HG03520 (cell line): Measurements from ENCODE around the gene EGFR.

ENCODE experiments used
- ATAC-seq: cut with Tn5 transposase; IDR thresholded peaks from one replicate; pipeline ENCODE4 v1.9.1; 2021; ENCODE audit warnings: mild to moderate bottlenecking, moderate library complexity; ENCODE audit not compliant: unreplicated experiment

EGFR gene

DNA sequence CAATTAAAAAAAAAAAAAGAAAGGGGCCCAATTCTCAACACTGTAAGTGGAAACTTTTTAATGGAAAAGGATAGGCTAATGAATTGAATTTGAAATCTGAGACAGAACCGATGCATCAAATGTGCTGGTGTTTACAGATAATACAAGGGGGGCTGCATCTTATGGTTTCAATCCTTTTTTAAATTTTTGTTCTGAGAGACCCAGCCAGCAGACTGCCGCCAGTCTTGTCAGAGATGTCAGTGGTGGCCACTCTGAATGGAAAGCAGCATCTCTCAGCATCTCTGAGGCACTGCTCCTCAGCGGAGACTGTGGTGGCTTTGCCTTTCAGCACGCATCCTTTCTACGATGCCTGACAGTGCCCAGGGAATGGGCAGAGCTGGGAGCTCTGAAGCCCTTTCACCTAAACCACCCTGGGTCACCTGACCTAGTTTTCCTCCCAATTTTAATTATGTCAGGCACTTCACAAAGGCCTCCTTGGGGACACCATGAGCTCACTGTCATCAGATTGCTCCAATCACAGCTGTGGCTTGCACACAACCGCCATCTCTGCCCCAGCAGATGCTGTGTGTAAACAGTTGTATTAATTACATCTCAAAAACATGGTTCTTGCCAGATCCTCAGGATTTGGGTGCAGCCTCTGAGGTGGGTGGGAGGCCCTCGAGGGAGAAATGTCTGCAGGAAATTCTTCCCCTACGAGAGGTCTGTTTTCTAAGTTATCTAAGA lies 81.2 kb downstream of the EGFR start:
- no peak for ATAC-seq

DNA sequence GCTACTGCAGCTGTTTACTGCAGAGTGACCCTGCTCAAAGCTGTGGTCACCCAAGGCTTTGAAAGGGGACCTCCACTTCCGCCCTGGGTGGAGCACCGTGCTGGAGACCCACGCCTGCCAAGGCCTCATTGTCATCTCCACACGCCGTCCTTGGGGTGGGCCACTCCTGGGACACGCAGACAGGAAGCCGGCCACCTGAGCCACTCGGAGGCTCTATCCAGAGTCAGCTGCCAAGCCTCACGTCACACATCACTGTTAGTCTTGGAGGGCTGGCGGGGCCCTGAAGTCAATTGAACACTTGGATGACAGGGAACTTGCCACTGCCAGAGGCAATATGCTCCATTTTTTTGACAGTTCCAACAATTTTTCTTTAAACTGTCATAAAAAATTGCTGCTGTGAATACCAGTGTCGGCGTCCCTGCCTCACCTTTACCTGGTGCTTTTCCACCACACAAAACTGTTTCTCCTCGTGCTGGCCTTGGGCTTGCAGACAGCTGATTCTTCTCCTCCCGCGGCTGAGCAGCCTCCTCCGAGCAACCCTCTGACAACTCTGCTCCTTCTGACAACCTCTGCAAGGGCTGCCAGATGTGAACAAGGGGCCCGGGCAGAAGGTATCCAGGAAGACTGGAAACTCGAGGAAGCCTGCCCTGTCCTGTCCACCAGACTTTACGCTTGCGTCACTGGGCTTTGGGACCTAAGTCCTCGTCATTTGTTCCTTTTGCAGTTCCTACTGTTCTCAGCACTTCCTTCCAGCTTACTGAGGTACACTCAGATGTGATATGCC lies 81.9 kb downstream of the EGFR start:
- ATAC-seq, result no peak

DNA sequence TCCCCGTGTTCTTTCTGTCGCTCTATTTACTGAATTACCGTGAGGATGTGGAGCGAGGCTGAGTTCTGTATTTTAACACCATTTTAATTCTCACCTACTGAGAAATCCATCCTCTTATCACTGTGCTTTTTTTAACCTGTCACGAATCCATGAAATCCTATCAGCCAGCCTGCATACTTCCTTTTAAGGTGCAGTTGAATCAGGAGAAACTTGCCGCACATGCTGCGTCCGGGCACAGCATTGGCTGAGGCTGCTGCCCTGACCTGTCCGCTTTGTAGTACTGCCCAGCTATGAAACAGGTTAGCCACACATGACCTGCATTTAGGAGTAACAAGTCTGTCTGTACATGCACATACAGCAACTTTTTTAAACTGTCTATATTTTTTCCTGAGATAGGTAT lies 82.5 kb downstream of the EGFR start:
- no peak for ATAC-seq

DNA sequence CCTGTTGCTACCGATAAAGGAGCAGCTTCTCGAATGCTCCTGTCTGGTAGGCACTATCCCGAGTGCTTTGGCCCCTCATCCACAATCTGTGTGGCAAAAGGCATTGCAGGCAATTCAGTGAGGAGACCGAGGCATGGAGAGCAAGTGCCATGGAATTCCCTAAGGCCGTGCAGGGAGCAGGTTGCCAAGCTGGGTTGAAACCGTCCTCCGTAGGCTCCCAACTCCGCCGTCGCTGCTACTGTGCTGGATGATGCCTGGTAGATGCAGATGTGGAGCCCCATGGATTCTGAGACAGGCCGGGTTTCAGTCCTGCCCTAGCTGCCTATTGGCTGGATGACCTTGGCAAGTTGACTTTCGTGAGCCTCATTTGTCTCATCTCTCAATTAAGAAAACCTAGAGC lies 85.3 kb downstream of the EGFR start:
- ATAC-seq, result no peak

DNA sequence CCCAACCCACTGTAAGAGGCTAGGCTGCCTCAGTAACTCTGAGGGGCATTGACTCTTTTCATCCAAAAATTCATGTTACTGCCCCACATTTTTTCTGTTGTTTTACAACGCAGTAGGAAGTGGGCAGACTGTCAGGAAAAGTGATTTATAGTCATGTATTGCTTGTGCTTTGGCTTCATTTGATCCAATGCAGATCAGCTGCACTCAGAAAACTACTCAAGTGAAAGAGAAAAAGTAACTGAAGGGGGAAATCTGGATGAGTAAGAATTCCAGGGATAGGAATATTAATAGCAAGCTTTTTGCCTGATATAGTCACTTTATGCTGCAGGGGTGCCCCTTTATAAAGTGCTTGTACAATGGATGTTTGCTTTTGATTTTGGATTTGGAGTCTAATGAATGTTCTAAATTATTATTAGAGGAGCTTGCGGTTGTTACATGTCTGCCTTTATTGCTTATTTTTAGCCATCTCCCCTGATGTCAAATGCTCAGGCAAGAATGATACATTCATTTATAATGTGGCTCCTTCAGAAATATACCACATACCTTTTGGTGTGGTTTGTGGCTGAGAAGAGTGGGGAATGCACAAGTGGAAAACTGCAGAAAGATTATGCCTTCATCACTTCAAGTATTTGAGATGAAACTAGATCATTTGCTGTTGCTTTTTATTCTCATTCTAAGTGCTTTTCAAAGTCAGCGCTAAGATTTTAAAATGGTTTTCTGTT lies 86.1 kb downstream of the EGFR start:
- no peak for ATAC-seq

DNA sequence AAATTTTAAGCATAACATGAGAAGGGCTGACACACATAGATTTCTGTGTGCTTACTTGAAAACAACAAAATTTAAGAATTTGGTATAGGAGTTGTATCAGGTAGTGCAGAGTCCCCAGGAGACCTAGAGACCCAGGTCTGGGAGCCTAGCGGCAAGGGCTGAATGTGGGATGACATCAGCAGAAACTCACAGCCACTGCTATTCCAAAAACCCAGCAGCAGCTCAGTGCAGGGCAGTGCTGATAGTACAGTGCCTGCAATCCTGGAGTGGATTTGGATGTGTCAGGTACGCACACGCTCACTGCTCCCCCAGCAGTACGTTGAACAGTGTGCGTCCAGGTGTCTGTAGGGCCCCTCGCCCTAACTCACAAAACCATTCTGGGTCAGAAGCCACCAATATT lies 87.1 kb downstream of the EGFR start:
- no peak for ATAC-seq

DNA sequence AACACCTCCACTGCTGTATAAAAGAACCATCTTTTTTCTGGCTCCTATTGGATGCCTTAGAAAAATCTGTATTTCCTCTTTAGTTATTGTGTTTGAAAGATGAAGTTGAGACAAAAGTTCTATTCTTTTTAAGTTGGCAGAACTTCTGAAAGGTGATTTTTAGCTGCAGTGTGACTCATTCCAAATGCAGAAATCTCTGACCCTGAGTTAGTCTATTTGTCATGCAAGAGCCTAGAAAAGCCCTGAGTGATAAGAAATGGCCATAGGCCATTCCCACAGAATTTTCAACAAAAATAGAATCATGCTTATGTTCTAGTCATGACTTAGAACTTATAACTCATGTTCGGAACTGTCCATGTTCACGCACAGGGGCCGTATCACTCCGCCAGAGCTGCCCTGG lies 89.1 kb downstream of the EGFR start:
- ATAC-seq, result no peak

DNA sequence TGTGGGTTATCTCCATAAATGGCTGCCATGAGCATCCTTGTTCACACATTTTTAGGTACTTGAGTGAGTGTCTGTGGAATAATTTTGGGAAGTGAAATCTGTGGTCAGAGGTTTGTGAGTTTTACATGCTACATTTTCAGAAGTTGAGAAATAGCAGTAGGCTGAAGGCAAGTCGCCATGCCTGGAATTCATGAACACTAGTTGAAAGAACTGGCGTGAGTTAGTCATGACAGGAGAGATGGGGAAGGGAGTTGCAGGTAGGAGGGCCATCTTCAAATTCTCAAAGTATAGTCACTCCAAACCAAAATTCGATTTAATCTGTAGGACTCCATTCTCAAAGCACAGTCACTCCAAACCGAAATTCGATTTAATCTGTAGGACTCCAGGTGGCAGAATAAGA lies 89.6 kb downstream of the EGFR start:
- ATAC-seq, result no peak

DNA sequence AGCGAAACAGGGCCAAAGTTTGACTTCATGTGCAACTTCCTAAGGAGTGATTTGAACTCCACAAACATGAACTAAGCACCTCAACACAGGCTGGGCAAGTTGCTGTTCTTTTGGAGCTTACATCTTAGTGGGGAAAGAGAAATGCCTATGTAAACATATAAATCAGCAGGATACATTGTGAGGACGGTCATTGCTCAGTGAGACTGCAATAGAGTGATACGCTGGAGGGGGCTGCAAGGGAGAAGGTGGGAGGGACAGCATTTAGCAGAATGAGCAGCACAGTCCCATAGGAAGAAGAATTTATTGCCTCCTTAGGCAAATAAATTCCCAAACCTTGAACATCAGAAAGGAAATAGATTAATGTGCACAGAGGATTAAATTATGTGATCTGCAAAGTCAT lies 90.0 kb downstream of the EGFR start:
- ATAC-seq, result no peak

DNA sequence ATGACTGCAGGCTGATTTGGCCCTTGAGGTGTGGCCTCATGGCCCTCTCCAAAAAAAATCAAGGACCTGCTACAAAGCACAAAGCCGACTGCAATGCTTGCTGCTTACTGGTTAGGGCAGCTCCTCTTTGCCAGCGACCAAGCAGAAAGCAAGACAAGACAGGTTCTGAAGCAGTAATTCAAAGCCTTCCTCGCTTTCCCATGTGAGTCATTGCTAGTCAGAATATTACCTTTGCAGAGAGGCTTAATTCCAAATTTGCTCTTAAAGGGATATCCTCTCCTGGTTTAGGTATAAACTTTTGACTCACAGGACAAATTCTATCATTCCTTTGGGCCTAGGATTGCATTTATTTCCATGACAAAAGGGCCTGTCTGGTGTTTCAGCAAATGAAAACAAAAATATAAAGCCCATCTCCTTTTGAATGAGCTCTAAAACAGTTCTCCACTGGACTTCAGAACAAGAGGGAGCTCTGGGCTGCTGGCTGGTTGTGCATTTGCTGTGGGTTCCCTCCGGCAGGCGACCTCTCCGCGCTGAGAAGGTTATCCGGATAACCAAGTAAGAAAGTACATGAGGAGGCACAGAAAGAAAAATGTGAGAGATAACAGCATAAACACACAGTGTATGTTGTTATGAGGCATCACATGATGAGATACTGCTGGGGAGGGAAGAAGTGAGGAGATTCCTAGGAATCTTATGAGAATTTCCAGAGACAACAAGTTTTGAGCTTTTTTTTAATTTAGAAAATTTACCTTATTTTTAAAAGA lies 90.8 kb downstream of the EGFR start:
- no peak for ATAC-seq

DNA sequence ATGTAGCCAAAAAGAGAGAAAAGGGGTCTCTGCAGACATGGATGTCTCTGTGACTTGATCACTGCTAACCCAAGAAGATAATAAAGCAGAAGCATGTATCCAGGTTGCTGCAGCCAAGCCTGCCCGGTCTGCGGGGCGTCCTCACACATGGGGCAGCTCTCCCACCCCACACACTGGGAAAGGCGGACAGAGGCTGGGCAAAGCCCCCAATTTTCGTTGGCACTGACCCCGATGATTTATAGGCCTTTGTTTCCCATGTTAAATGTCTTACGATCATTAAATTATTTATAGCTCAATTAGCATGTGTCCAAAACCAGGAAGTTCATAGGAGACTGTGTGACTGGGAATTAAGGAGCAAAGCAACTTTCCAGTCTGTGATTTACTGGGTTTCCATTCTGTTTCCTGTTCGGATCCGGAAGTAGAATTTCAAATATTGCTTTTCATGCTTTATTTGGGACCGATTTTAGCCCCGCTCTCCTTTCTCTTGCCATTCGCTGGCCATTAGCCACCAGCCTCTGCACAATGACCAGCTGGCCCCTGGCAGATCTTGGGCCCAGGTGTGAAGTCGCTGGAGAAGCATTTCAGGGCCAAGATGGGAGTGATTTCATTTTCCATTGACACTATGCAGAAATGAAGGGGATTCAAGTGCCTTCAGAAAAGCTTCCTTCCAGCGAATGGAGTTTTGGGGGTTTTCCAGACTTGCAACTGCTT lies 91.6 kb downstream of the EGFR start:
- no peak for ATAC-seq

DNA sequence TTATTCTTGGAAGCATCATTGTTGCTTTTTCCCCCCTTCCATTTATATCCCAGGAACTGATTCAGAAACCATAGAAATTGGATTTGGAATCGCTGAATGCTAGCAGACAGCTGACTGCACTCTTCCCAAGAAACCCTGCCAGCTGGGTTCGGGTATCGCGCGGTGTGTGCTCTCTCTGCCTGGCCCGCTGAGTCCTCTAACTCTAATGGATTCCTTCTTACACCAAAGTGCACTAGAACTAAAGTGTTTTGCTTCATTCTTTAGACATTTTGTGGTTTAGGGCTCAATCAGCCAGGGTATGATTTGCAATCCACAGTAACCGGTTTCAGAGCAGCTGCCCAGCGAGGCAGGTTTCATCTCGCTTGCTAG lies 92.2 kb downstream of the EGFR start:
- no peak for ATAC-seq

DNA sequence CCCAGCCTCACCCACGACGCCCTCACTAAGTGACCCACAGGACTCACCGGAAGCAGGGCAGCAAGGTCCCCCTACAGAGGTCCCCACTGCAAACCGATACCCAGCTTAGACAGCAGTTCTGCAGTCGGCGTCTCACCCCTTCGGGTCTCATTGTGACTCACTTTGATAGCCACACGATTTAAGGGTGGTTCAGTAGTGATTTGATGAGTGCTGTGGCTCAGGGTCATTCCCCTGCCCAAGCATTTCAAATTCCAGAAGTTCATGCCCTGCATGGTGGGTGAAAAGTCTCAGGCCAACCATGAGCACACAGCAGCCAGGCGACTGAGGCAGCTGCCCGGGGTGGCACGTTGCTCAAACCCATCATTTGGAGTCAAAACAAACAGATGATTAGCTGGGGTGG lies 93.2 kb downstream of the EGFR start:
- no peak for ATAC-seq

DNA sequence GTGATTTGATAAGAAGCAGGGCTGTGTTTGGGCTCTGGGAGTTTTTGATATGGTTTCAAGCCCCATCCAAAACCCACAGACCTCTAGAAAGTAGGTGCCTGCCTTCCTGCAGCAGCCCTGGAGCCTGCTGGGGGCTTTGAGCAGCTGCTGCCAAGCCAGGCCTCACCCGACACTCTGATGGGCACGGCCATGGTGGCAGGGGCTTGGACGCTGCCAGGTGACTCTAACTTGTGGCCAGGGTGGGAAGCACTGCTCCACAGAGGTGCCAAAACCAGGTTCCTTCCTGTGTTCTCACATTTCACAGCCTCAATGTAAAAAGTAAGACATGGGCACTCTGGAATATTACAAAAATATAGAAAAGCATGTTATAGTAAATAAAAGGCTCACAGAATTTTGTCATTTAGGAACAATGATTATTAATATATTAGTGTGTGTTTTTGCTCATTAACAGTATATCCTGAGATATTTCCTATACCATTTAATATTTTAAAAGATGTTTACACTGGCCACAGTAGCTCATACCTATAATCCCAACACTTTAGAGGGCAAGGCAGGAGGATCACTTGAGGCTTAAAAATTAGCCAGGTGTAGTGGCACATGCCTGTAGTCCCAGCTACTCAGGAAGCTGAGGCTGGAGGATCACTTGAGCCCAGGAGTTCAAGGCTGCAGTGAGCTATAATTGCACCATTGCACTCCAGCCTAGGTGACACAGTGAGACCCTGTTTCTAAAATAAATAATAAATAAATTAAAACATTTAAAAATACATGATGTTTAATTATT lies 95.1 kb downstream of the EGFR start:
- ATAC-seq, result no peak

DNA sequence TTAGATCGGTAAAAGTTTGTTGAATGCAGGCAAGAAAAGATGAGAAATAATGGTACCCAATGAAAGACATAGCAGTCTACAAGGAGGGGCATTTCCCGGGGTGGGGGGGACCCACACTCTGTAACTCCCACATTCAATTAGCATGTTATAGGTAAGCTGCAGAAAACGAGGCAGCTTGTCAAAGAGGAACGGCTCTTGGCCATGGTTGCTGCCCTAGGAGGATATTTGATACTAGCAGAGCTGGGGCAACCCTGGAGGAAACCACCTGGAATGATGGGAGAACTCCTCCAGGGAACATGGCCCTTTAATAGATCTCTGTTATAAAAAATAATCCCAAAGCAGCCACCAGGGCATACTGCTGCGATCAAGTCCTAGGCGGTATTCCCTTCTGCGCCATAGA lies 98.5 kb downstream of the EGFR start:
- ATAC-seq, result no peak

DNA sequence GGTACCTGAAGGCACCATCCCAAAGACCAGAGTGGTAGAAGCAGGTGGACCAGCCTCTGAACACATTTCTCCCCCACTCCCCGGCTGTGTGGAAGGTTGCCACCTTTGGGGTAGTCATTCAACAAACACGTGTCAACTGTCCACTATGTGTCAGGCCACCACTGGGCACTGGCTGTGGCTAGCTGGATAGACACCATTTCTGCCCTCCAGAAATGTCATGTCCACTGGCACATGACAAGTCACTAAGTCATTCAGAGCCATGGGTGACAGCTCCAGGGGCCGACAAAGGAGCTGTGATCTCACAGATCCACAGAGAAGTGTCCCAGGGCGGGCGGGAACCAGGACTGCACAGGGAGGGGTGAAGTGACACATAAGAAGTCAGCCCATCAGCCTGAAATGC lies 99.6 kb downstream of the EGFR start:
- ATAC-seq, result no peak

DNA sequence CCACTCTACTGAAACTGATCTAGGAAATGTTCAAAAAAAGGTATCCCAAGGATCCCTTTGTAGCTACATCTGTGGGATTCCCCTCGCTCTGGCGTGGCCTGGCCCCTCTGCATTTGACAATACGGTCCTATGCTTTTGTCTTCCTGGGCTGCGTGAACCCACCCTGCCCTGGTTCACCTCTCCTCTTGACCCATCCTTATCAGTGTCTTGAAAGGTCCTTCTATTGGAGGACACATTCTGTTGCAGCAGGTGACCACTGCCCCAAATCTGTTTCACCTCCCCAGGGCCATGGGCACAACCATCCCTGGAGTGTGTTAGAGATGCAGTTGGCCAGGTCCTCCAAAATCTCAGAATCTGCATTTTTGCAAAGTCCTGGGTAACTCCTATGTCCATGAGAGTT lies 100.8 kb downstream of the EGFR start:
- no peak for ATAC-seq

DNA sequence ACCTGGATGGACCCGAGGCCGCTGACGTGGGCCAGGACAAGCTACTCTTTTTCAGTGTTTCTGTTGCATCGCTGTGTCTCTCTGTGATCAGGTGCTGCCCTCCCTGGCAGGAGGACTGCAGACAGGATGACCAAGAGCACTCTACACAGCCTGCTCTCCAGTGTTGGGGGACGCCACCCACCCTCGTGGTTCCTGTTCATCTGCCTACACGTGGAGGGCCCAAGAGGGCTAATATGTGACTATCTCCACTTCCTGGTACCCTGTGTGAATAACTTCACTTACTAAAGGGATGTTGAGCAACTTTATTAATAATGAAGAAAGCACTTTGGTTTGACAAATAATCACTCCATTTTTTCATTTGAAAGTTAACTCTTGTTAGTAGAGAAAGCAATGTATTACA lies 101.3 kb downstream of the EGFR start:
- no peak for ATAC-seq

DNA sequence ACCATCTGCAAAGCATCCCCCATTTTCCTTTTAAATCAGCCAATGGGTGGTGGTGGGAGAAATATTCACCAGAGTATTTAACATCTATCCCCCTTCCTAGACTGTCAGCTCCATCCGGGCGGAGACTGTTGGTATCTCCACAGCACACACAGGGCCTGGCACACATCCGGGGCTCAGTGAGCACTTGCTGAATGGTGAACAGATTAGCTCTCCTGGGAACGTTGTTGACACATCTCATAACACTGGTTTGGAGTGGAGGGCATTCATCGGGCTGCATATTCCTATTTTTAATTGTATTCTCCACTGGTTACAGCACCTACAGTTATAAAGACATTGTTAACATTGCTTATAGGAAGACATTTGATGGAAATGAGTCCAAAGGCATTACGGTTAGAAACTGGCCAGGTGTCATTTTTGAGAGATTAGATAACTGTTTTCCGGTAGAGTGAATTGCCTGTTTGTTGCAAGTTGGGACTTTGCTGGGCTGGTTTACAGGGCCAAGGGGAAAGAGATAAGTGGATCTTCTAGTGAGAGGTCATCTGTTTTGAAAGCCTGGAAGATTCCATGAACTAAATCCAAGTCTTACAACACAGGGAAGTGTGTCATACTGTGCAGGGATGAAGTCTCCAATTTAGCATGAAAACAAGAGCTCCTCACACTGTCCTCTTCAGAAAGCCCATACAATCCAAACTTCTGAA lies 101.8 kb downstream of the EGFR start:
- ATAC-seq, result no peak
